GM12878 (cell line): ENCODE results near the gene MAD1L1. TPM values are rescaled to one million over a fixed set of nuclear protein-coding genes. Genes with fewer than 3 reads are reported as not detected.

Experiments
- ATAC-seq: fragments of 200-7000 bp; cut with Tn5 transposase; 3 replicates; pipeline ENCODE4 v1.9.1; 2020; ENCODE audit warnings: mild to moderate bottlenecking, moderate library complexity
- BruUV-seq: library from RNA; stranded (reverse); fragments of 400-500 nt; replicated peaks from 2 replicates; lab custom pipeline; 2021; lab: Mats Ljungman, UMichigan
- CTCF ChIA-PET: fragments of 300-600 bp; sonication (Branson Sonifier 250); formaldehyde crosslinking; extraction: SDS; loops from one replicate; lab custom pipeline; 2021; ENCODE audit warnings: inconsistent platforms; lab: Yijun Ruan, JAX
- POLR2A ChIA-PET: fragments of 350-600 bp; formaldehyde crosslinking; extraction: SDS; loops from one replicate; lab custom pipeline; 2021; ENCODE audit warnings: inconsistent platforms; lab: Charles Lee
- RAD21 ChIA-PET: fragments of 300-600 bp; sonication (Branson Sonifier 250); formaldehyde crosslinking; loops from one replicate; lab custom pipeline; 2023; ENCODE audit warnings: antibody characterized with exemption; ENCODE audit not compliant: unreplicated experiment; lab: Charles Lee
- SMC1A ChIA-PET: fragments of 300-600 bp; sonication (Branson Sonifier 250); formaldehyde crosslinking; loops from one replicate; lab custom pipeline; 2023; ENCODE audit not compliant: unreplicated experiment, uncharacterized antibody; lab: Charles Lee
- DNase-seq: peaks from one replicate; pipeline ENCODE4 v3.0.0-alpha.2; 2011; ENCODE audit warnings: low read depth, low spot score
- FAIRE-seq: peaks from 3 replicates; lab custom pipeline; 2011; peaks lifted over from hg19 to GRCh38; lab: Jason Lieb, UNC
- H2AFZ ChIP-seq: 2 replicates; pipeline ENCODE4 v1.6.0; 2011; ENCODE audit warnings: low read depth, low read length, control low read depth; ENCODE audit not compliant: control insufficient read depth
- H3K27ac ChIP-seq: 2 replicates; pipeline ENCODE4 v1.5.1; 2011; ENCODE audit warnings: control low read depth; ENCODE audit not compliant: control insufficient read depth, insufficient read depth
- H3K27me3 ChIP-seq, 2 experiments: replicated peaks in 1 of 2; 2 replicates each; pipeline versions ENCODE4 v1.6.0 to v1.6.1; 2011; ENCODE audit warnings: low read length in 1 of 2; ENCODE audit not compliant: control insufficient read depth in 2 of 2, insufficient read depth in 2 of 2
- H3K36me3 ChIP-seq, 2 experiments: 2 replicates each; pipeline ENCODE4 v1.5.1; 2011; ENCODE audit warnings: low read length in 1 of 2; ENCODE audit not compliant: control insufficient read depth in 2 of 2, insufficient read depth in 2 of 2
- H3K4me1 ChIP-seq: 2 replicates; pipeline ENCODE4 v1.6.1; 2011; ENCODE audit warnings: mild to moderate bottlenecking, low read length, moderate library complexity, mixed read lengths; ENCODE audit not compliant: control insufficient read depth, insufficient read depth
- H3K4me2 ChIP-seq: 2 replicates; pipeline ENCODE4 v1.6.0; 2011; ENCODE audit warnings: control low read depth; ENCODE audit not compliant: control insufficient read depth, insufficient read depth
- H3K4me3 ChIP-seq: fragments of 200-600 bp; sonication (generic); 2 replicates; pipeline ENCODE4 v1.5.1; 2016
- H3K79me2 ChIP-seq: 2 replicates; pipeline ENCODE4 v1.6.0; 2011; ENCODE audit warnings: low read length; ENCODE audit not compliant: control insufficient read depth, insufficient read depth
- H3K9ac ChIP-seq: 2 replicates; pipeline ENCODE4 v1.8.0; 2011; ENCODE audit warnings: low read length, control low read depth, mixed read lengths; ENCODE audit not compliant: control insufficient read depth, insufficient read depth
- H3K9me3 ChIP-seq: replicated peaks from 3 replicates; pipeline ENCODE4 v1.5.1; 2011; ENCODE audit warnings: mild to moderate bottlenecking, low read length; ENCODE audit not compliant: control insufficient read depth, insufficient read depth
- H4K20me1 ChIP-seq: 2 replicates; pipeline ENCODE4 v1.6.0; 2011; ENCODE audit not compliant: control insufficient read depth, insufficient read depth
- BHLHE40 ChIP-seq, 2 experiments: fragments of 450-650 bp in 1 of 2; IDR thresholded peaks; 2 replicates each; pipeline ENCODE4 v1.6.1; 2011 to 2017; ENCODE audit warnings: low read depth in 2 of 2, borderline replicate concordance in 1 of 2, improper control_type of control experiment in 1 of 2, low read length in 1 of 2, mild to moderate bottlenecking in 1 of 2
- CHD1 ChIP-seq: IDR thresholded peaks from 2 replicates; pipeline ENCODE4 v1.6.1; 2012; ENCODE audit warnings: low read depth, low read length, improper control_type of control experiment
- EGR1 ChIP-seq, 2 experiments: IDR thresholded peaks; 1 replicate in 1 of 2; 2 replicates in 1 of 2; pipeline ENCODE4 v1.6.1; 2011 to 2012; ENCODE audit warnings: low read depth in 2 of 2, low read length in 2 of 2, borderline replicate concordance in 1 of 2, mild to moderate bottlenecking in 1 of 2, moderate library complexity in 1 of 2
- NR2C2 ChIP-seq: IDR thresholded peaks from 2 replicates; pipeline ENCODE4 v1.6.1; 2011; ENCODE audit warnings: borderline replicate concordance, low read depth; ENCODE audit not compliant: control insufficient read depth, insufficient read length
- SREBF1 ChIP-seq: IDR thresholded peaks from 2 replicates; pipeline ENCODE4 v1.6.1; 2012; ENCODE audit warnings: mild to moderate bottlenecking, low read length
- SRF ChIP-seq, 2 experiments: IDR thresholded peaks; 2 replicates each; pipeline ENCODE4 v1.6.1; 2011; ENCODE audit warnings: low read depth in 2 of 2, low read length in 2 of 2, mild to moderate bottlenecking in 1 of 2, moderate library complexity in 1 of 2
- SUPT20H ChIP-seq: IDR thresholded peaks from 2 replicates; pipeline ENCODE4 v1.6.1; 2011; ENCODE audit warnings: low read depth, mild to moderate bottlenecking, low read length, moderate library complexity, borderline replicate concordance; ENCODE audit not compliant: control insufficient read depth
- YBX1 ChIP-seq: fragments of 450-650 bp; IDR thresholded peaks from 2 replicates; pipeline ENCODE4 v1.6.1; 2016; ENCODE audit warnings: antibody characterized with exemption
- WGBS: methylation state at CpG from one replicate; pipeline ENCODE4 v1.1.6; 2016; ENCODE audit warnings: low lambda C conversion rate; ENCODE audit not compliant: insufficient replicate concordance, insufficient coverage; ENCODE audit errors: missing lambda C conversion rate; 5-methylcytosine and 5-hydroxymethylcytosine counted together
- in situ Hi-C: fragments of 300-500 bp; cut with MboI; formaldehyde crosslinking; loops from 9 replicates; pipeline ENCODE4 v1.14.3; 2018; ENCODE audit warnings: mixed read lengths
- intact Hi-C: fragments of 100-400 bp; cut with micrococcal nuclease; formaldehyde crosslinking; loops from one replicate; pipeline ENCODE4 v1.14.2; 2022; ENCODE audit not compliant: unreplicated experiment
- polyA plus RNA-seq, 11 experiments: library from polyadenylated mRNA; depleted of rRNA in 4 of 11; unstranded in 6 of 11; stranded (reverse) in 5 of 11; fragments of >200 nt; fragmentation: Nextera tagmentation in 4 of 11; fragmentation: Illumina TruSeq in 1 of 11; extraction: Ambion mirVana in 4 of 11; extraction: Trizol in 1 of 11; gene quantifications; 1 replicate in 1 of 11; 2 replicates in 10 of 11; pipeline versions ENCODE4 v1.2.1 to v1.2.3, GENCODE V29; 2011 to 2016; ENCODE audit warnings: inconsistent platforms in 2 of 11, missing spikeins in 2 of 11, low read depth in 1 of 11
- total RNA-seq, 4 experiments: library from RNA; depleted of rRNA in 3 of 4; stranded (reverse); fragments of >200 nt in 3 of 4; fragmentation: Illumina TruSeq in 1 of 4; extraction: Trizol in 1 of 4; gene quantifications; 2 replicates each; pipeline versions ENCODE4 v1.2.1 to v1.2.3, GENCODE V29; 2013 to 2021
- TF ChIP-seq, protein P1 (sequence below): fragments of 450-650 bp; IDR thresholded peaks from 2 replicates; pipeline ENCODE4 v1.6.1; 2018; ENCODE audit warnings: mild to moderate bottlenecking, low read depth, moderate library complexity; ENCODE audit not compliant: partially characterized antibody
- TF ChIP-seq, protein P2 (sequence below): IDR thresholded peaks from 2 replicates; pipeline ENCODE4 v1.6.1; 2012; ENCODE audit warnings: low read length, inconsistent platforms
- TF ChIP-seq, protein P3 (sequence below): fragments of 450-650 bp; IDR thresholded peaks from 2 replicates; pipeline ENCODE4 v1.6.1; 2017; ENCODE audit warnings: mild to moderate bottlenecking, low read depth, inconsistent platforms; ENCODE audit not compliant: poor library complexity, severe bottlenecking
- TF ChIP-seq, protein P4 (sequence below): IDR thresholded peaks from 2 replicates; pipeline ENCODE4 v1.6.1; 2011; ENCODE audit warnings: low read depth, low read length, improper control_type of control experiment, borderline replicate concordance
- TF ChIP-seq, protein P5 (sequence below): IDR thresholded peaks from 2 replicates; pipeline ENCODE4 v1.6.1; 2012; ENCODE audit warnings: low read depth, low read length, improper control_type of control experiment

Gene MAD1L1
- total and polyA plus RNA-seq, 10 of the 15 experiments (the other 5 are each of a cell fraction or from before 2014, with no cell fraction given), result 2.2 to 76.8 (median 38.3) TPM

DNA sequence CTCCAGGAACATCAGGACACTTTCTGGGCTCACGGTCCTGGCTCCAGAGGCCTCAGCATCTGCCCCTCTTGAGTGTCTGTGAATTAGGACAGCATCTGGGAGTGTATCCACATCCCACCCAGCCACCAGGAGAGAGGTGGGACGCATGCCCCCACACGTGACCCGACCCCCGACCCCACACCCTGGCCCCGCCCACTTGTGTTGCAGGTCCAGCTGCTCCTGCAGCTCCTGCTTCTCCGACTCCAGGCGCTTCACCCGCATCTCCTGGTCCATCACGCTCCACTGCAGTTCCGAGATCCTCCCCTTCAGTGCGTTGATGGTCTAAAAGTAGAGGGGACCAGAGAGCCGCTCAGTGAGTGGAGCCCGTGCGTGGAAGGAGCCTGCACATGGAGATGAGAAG lies 13.6 kb downstream of the MAD1L1 start:
- ATAC-seq, result no peak
- peaks cover 20 to 56% of the 10 kb centered on the region in 2 experiments for H3K36me3 ChIP-seq
- H3K4me3 ChIP-seq, result no peak overlapping the region
- in situ Hi-C loops, result loop anchor here (10.0 kb wide), 1 partner anchor 554 kb away; no protein-coding TSS in a partner anchor
- H3K27ac ChIP-seq, result no peak overlapping the region
- no peaks in the 10 kb centered on the region for H3K79me2 ChIP-seq
- H3K9me3 ChIP-seq, result no peaks in the 10 kb centered on the region
- H3K4me1 ChIP-seq, result no peaks in the 10 kb centered on the region
- ChIA-PET SMC1A (no interaction called here), RAD21 (no interaction called here), POLR2A (no interaction called here), CTCF (no interaction called here)
- FAIRE-seq, result no peak
- intact Hi-C loops, result no loop called here
- no peak overlapping the region for H2AFZ ChIP-seq
- no peaks in the 10 kb centered on the region for H3K27me3 ChIP-seq
- H3K4me2 ChIP-seq, result no peak overlapping the region
- no TSS peak for BruUV-seq
- H3K9ac ChIP-seq, result no peak overlapping the region
- no peaks in the 10 kb centered on the region for H4K20me1 ChIP-seq
- DNase-seq, result no peak
- 96% methylated on average over 15 of the region's 15 CpGs for WGBS
- TF ChIP-seq SRF (IDR thresholded peaks at IDR 0.05; ENCODE audit: low read depth in 2 of 2, low read length in 2 of 2) (no peak), SUPT20H (no peak), SREBF1 (no peak), YBX1 (no peak), EGR1 (IDR thresholded peaks at IDR 0.05; ENCODE audit: borderline replicate concordance in 1 of 2, low read depth in 2 of 2, low read length in 2 of 2) (no peak), BHLHE40 (IDR thresholded peaks at IDR 0.05; ENCODE audit: borderline replicate concordance in 1 of 2, low read depth in 2 of 2, low read length in 1 of 2) (no peak), NR2C2 (no peak), CHD1 (no peak)
- TF ChIP-seq, protein P1, sequence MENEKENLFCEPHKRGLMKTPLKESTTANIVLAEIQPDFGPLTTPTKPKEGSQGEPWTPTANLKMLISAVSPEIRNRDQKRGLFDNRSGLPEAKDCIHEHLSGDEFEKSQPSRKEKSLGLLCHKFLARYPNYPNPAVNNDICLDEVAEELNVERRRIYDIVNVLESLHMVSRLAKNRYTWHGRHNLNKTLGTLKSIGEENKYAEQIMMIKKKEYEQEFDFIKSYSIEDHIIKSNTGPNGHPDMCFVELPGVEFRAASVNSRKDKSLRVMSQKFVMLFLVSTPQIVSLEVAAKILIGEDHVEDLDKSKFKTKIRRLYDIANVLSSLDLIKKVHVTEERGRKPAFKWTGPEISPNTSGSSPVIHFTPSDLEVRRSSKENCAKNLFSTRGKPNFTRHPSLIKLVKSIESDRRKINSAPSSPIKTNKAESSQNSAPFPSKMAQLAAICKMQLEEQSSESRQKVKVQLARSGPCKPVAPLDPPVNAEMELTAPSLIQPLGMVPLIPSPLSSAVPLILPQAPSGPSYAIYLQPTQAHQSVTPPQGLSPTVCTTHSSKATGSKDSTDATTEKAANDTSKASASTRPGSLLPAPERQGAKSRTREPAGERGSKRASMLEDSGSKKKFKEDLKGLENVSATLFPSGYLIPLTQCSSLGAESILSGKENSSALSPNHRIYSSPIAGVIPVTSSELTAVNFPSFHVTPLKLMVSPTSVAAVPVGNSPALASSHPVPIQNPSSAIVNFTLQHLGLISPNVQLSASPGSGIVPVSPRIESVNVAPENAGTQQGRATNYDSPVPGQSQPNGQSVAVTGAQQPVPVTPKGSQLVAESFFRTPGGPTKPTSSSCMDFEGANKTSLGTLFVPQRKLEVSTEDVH, result no peak
- TF ChIP-seq, protein P2, sequence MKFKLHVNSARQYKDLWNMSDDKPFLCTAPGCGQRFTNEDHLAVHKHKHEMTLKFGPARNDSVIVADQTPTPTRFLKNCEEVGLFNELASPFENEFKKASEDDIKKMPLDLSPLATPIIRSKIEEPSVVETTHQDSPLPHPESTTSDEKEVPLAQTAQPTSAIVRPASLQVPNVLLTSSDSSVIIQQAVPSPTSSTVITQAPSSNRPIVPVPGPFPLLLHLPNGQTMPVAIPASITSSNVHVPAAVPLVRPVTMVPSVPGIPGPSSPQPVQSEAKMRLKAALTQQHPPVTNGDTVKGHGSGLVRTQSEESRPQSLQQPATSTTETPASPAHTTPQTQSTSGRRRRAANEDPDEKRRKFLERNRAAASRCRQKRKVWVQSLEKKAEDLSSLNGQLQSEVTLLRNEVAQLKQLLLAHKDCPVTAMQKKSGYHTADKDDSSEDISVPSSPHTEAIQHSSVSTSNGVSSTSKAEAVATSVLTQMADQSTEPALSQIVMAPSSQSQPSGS, result no peak
- TF ChIP-seq, protein P3, sequence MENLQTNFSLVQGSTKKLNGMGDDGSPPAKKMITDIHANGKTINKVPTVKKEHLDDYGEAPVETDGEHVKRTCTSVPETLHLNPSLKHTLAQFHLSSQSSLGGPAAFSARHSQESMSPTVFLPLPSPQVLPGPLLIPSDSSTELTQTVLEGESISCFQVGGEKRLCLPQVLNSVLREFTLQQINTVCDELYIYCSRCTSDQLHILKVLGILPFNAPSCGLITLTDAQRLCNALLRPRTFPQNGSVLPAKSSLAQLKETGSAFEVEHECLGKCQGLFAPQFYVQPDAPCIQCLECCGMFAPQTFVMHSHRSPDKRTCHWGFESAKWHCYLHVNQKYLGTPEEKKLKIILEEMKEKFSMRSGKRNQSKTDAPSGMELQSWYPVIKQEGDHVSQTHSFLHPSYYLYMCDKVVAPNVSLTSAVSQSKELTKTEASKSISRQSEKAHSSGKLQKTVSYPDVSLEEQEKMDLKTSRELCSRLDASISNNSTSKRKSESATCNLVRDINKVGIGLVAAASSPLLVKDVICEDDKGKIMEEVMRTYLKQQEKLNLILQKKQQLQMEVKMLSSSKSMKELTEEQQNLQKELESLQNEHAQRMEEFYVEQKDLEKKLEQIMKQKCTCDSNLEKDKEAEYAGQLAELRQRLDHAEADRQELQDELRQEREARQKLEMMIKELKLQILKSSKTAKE, result no peak
- TF ChIP-seq, protein P4, sequence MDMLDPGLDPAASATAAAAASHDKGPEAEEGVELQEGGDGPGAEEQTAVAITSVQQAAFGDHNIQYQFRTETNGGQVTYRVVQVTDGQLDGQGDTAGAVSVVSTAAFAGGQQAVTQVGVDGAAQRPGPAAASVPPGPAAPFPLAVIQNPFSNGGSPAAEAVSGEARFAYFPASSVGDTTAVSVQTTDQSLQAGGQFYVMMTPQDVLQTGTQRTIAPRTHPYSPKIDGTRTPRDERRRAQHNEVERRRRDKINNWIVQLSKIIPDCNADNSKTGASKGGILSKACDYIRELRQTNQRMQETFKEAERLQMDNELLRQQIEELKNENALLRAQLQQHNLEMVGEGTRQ, result no peak
- TF ChIP-seq, protein P5, sequence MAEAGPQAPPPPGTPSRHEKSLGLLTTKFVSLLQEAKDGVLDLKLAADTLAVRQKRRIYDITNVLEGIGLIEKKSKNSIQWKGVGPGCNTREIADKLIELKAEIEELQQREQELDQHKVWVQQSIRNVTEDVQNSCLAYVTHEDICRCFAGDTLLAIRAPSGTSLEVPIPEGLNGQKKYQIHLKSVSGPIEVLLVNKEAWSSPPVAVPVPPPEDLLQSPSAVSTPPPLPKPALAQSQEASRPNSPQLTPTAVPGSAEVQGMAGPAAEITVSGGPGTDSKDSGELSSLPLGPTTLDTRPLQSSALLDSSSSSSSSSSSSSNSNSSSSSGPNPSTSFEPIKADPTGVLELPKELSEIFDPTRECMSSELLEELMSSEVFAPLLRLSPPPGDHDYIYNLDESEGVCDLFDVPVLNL, result no peak
